ENCODE results near the gene SEC31A.
"Not testable (repeated sequence)": the region's sequence is repeated elsewhere in the genome, so short reads cannot be mapped to it uniquely, and the experiment has no call there.

SEC31A gene

GRCh38 chr4:82833696-82834313, 57.1 kb downstream of the SEC31A start:
- no peak for DNase-seq (ENCODE audit: low read depth, low spot score)

- not testable (repeated sequence) for DNase-seq (ENCODE audit: low read depth, low spot score)
Observed at GRCh38 chr4:82833060-82833459, 57.9 kb downstream of the SEC31A start.

GRCh38 chr4:82825425-82825824, 65.5 kb downstream of the SEC31A start:
- no peak for DNase-seq (ENCODE audit: low read depth, low spot score)

GRCh38 chr4:82823062-82823461, 67.9 kb downstream of the SEC31A start:
- no peak for DNase-seq (ENCODE audit: low read depth, low spot score)

DNA sequence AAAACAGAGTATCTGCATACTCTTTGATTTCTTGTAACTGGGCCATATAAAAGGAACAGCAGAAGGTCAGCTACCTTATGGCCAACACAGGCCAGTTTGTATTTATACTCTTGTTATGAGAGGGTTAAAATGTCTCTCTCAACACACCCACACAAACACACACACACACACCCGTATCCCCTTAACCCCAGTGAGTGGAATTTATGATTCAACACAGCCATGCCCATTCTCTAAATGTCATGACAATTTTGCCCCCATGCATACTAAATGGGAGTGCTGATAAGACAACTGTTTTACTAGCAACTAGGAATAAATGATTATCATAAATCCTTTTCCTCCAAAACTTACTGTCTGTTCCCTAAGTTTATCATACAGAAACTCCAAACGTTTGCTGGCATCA, 70.3 kb downstream of the SEC31A start:
- DNase-seq (ENCODE audit: low read depth, low spot score), result no peak

DNA sequence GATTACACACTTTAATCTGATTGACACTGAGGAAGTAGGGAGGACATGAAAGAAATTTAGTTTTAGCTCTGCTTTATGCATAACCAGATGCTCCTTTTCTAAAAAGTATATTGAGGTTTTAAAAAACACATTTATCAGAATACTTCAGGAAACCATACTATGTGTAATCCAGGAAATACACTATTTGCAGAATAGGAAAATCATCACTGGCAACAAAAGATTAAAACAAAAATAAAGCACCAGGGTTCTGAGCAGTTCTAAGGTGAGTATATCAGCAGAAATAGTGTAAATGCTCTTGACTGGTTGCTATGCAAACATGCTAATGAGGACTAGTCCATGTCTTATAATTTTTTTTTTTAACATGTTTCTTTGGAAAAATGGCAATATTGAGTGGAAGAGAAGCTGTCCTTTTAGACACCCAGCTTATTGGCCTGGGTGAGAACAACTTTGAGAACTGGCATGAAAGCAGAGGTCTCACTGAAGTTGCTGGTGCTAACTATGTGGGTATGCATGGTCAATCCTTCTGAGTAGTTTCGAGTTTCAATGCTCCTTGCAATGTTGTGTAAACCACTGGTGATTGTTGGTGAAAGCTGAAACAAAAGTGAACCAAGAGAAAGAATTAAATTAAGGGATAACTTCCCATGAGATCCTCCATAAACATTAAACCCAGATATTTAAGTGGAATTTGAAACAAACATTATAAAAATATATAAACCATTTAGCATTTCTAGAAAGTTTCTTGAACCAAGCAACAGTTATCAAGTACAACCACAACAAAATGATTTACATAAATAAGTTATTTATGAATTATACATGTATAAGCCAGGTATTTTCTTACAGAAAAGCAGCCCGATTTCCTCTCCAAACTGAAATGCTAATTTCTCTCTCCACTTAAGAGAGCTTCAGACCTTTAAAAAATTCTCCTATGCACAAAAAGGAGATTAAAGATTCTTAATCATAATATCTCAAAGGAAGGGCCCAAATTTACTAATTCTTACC, 72.0 kb downstream of the SEC31A start:
- DNase-seq (ENCODE audit: low read depth, low spot score), result no peak

- not testable (repeated sequence) for DNase-seq (ENCODE audit: low read depth, low spot score)
Observed at GRCh38 chr4:82816874-82817273, 74.1 kb downstream of the SEC31A start.

- no peak for DNase-seq (ENCODE audit: low read depth, low spot score)
Observed at GRCh38 chr4:82814034-82814433, 76.9 kb downstream of the SEC31A start.

GRCh38 chr4:82811838-82812341, 79.1 kb downstream of the SEC31A start:
- DNase-seq (ENCODE audit: low read depth, low spot score), result peak; percentile 50

- no peak for DNase-seq (ENCODE audit: low read depth, low spot score)
Observed at GRCh38 chr4:82811392-82811791, 79.6 kb downstream of the SEC31A start.

- no peak for DNase-seq (ENCODE audit: low read depth, low spot score)
Observed at GRCh38 chr4:82810176-82810575, 80.8 kb downstream of the SEC31A start.

GRCh38 chr4:82809619-82810018, 81.3 kb downstream of the SEC31A start:
- DNase-seq (ENCODE audit: low read depth, low spot score), result no peak

DNA sequence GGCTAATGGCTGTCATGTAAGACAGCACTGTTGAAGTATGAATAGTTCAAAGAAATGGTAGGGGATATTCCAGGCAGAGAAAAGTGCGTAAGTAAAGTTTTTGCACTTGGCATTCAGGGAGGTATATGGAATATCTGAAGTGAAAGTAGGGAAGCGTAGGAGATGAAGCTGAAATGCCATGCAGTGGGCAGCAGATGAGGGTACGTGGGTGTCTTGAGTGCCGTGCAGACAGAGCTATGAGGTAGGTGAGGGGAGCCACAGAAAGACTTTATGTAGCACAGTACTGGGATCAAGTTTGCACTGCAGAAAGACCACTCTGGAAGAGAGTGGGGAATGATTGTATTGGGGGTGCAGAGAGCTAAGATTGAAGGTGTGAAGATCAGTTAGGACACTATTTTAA, 87.2 kb downstream of the SEC31A start:
- DNase-seq (ENCODE audit: low read depth, low spot score), result no peak

DNA sequence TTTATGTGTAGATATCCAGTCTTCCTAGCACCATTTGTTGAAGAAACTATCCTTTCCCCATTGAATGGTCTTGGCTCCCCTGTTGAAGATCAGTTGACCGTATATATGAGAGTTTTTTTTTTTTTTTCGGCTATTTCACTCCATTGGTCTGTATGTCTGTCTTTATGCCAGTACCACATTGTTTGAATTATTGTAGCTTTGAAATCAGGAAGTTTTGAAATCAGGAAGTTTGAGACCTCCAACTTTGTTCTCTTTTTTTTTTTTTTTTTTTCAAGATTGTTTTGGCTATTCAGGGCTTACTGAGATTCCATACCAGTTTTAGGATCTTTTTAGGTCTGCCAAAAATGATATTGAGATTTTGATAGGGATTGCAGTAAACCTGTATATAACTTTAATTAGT, 88.0 kb downstream of the SEC31A start:
- no peak for DNase-seq (ENCODE audit: low read depth, low spot score)

GRCh38 chr4:82801910-82802521, 88.9 kb downstream of the SEC31A start:
- no peak for DNase-seq (ENCODE audit: low read depth, low spot score)

DNA sequence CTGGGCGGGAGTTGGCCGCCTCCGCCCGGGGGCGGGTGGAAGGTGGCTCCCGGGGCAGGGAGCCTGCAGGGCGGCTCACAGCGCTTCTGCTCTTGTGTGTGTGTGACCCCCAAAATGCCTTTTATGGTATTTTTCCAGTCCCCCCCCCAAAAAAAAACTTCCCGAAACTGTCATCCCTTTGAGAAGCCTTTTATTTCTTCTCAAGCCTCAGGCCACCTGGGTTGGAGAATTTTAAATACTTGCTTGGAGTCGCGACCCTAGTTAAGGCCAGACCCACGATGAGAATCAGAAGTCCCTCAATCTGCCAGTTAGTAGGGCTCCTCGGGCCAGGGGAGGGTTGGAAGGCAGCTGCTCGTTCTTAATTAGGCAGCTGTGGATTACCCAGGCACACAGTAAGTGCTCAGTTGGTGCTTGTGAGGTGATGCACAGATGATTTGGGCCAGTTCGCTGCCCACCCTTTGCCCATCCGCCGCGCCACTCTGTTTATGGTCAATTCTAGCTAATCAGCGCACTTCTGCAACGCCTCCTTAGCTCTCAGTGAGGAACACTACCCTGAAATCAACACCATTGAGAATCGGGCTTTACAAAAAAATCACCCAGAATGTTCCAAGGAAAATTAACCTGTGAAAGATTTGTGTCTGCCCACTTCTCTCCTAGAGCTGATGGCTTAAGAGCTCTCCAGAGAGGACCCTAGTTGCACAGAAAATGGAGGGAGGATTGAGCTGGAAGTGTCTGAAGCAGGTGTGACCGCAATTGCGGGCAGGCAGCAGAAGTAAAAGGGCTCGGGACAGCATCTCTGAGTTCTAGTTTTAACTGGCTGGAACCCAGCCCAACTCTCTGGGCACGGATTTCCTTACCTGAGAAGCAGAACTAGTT, 91.7 kb downstream of the SEC31A start:
- no peak for DNase-seq (ENCODE audit: low read depth, low spot score)

DNA sequence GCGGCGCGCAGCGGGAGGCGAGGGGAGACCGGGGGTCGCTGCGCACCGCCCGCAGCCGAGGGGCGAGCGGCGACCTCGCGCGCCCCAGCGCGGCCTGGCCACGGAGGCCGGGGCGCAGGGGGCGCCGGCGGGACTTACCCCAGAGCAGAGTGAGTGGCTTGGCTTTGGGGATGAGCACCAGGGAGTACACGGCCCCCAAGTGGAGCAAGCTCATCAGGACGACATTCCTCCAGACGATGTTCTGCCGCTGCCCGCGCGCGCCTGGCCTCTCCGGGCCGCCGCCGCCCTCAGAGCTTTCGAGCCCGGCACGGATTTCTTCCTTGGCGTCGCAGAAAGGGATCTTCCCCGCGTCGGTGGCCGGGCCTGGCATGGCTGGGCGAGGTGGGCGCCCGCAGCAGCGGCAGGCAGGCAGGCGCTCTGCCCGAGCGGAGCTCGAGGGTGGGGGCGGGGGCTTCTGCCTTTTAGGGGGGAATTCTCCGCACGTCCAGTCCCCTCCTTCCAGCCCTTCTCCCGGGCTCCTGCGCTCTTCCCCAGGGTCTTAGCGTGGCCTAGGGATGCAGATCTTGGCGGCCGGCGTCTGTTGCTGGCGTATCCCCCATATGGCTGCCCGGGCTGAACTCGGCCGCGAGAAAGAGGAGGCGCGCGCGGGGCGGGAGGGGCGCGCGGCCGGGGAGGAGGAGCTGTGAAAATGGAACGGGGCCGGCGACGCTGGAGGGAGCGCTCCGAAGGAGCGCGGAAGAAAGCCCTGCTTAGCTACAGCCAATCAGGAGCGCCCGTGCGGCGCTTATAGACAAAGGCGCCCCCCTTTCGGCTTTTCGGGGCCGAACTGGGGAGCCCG, 92.6 kb downstream of the SEC31A start, which contains the start of gene SCD5:
Gene SCD5, minus strand, starts transcription at position 629 of the 838 bp plus-strand sequence. Its CDS starts 259 bp downstream, at position 370.
- DNase-seq (ENCODE audit: low read depth, low spot score), result peak; percentile 51

DNA sequence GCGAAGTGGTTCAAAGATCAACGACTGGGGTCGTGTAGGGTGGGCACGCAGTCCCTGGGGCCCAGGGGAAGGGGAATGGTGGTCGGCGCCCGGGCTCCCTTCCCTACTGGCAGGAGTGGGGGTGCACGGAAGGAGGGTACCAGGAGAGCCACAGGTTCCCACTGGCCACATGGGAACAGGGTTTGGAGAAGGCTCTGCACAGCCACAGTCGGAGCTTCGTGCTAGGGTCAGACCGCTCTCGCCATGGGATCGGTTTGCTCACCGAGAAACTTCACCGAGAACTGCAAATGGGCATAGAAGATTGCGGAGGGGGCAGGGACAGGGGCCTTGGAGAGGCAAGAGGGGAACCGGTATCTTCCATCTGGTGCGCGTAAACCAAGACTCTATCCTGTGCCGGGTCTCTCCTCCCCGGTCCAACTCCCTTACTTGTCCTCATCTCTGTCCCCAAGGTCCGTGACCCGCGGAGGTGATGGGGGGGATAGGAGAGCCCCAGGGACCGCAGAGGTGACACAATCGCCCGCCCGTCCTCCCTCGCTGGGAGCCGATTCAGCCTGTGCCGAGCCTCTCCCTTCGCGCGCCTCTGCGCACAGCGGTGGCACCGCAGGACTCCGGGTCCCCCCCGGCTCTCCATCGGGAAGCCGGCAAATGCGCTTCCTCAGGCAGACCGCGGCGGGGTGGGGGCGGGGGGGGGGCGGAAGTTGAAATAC, 93.4 kb downstream of the SEC31A start:
- peak; percentile 47 for DNase-seq (ENCODE audit: low read depth, low spot score)

- DNase-seq (ENCODE audit: low read depth, low spot score), result peak; percentile 56
Observed at GRCh38 chr4:82797040-82797404, 93.9 kb downstream of the SEC31A start.
